ENCODE results near the gene LARGE1.

GRCh38 chr22:33520904-33521780 lies 399.1 kb downstream of the LARGE1 start:
- TF ChIP-seq REST (IDR thresholded peaks at IDR 0.05; ENCODE audit: low read depth), result no peak
- TF ChIP-seq TCF12 (IDR thresholded peaks at IDR 0.05; ENCODE audit: low read depth), result no peak
- TF ChIP-seq CEBPB (IDR thresholded peaks at IDR 0.05), result no peak
- no peak for TF ChIP-seq MAX (IDR thresholded peaks at IDR 0.05)
- TF ChIP-seq RAD21 (IDR thresholded peaks at IDR 0.05; ENCODE audit: low read depth), result no peak
- TF ChIP-seq USF1 (IDR thresholded peaks at IDR 0.05), result no peak
- no peak for TF ChIP-seq CREB1 (IDR thresholded peaks at IDR 0.05; ENCODE audit: low read depth)
- TF ChIP-seq TEAD4 (IDR thresholded peaks at IDR 0.05), result no peak
